Mammary epithelial cell (primary cell): ENCODE measurements around the gene GNAL.

Experiments
- CTCF ChIP-seq, 2 donors: IDR thresholded peaks in 1 of 2; conservative IDR thresholded peaks in 1 of 2; 2 replicates each; pipeline ENCODE4 v1.5.1; 2011 to 2012; ENCODE audit warnings: inconsistent platforms in 2 of 2, low read length in 2 of 2, mild to moderate bottlenecking in 2 of 2, control low read depth in 1 of 2, low read depth in 1 of 2; ENCODE audit not compliant: insufficient read depth in 1 of 2; ENCODE audit errors: extremely low read depth in 1 of 2
- EZH2 ChIP-seq: IDR thresholded peaks from 2 replicates; pipeline ENCODE4 v1.6.1; 2012; ENCODE audit warnings: low read length, inconsistent platforms, borderline replicate concordance

GRCh38 chr18:11828786-11829432, 139.8 kb downstream of the GNAL start:
- TF ChIP-seq CTCF (conservative IDR thresholded peaks at IDR 0.05 in 1 of 2, IDR thresholded peaks at IDR 0.05 in 1 of 2; ENCODE audit: extremely low read depth in 1 of 2, insufficient read depth in 1 of 2, low read depth in 1 of 2, low read length in 2 of 2): no peak
- TF ChIP-seq EZH2: no peak
